ENCODE data around the gene MLLT1. TPM values are rescaled to one million over a fixed set of nuclear protein-coding genes. Genes with fewer than 3 reads are reported as not detected.
A peak's percentile ranks its signal among the peaks of the same experiment; 100 is the strongest.

Gene MLLT1
- total and polyA plus RNA-seq, 2 experiments from 2014 or later: 13.3 to 19.1 TPM

DNA sequence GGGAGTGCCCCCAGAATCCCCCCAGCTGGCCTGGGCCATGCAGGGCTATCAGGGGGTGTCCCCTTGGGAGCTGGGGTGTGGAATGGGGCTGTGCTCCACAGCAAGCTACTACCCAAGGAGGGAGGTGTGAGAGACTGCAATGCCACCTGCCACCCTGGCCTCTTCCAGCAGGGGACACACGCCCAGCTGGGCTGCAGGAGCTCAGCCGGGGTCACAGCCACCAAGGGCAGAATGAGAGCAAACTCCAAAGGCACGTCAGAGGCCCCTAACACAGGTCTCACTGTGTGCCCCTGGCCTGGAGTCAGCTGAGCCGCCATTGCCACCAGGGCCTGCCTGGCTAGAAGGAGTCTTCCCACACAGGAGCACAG, 55.5 kb downstream of the MLLT1 start:
- Histone ChIP-seq H3K9me3 (ENCODE audit: low read depth) (no peaks in the 10 kb centered on the region), H3K79me2 (ENCODE audit: insufficient read depth) (peaks cover 85% of the 10 kb centered on the region), H4K20me1 (ENCODE audit: insufficient read depth) (no peaks in the 10 kb centered on the region), H3F3A (ENCODE audit: insufficient read depth) (peaks cover 3% of the 10 kb centered on the region; the same call in 1 of the 2 replicates), H3K4me1 (ENCODE audit: insufficient read depth) (peaks cover 20% of the 10 kb centered on the region), H3K4me2 (ENCODE audit: unreplicated experiment) (no peak overlapping the region), H3K27me3 (replicated peaks; ENCODE audit: insufficient read depth) (no peaks in the 10 kb centered on the region), H3K9ac (no peak overlapping the region), H3K4me3 (no peak overlapping the region), H3K9me2 (ENCODE audit: insufficient read depth) (no peaks in the 10 kb centered on the region), H2AFZ (no peak overlapping the region), H3K36me3 (ENCODE audit: low read depth) (peaks cover 6% of the 10 kb centered on the region; the same call in 1 of the 2 replicates), H3K27ac (no peak overlapping the region)
- TF ChIP-seq EZH2 (IDR thresholded peaks at IDR 0.05; ENCODE audit: insufficient read depth, poor library complexity, severe bottlenecking) (no peak), EZH2phosphoT487 (IDR thresholded peaks at IDR 0.05; ENCODE audit: insufficient read depth, low read depth) (no peak)
- 88 to 96% methylated on average over 4 of the region's 4 CpGs for WGBS, 2 experiments (ENCODE audit: low coverage in 1 of 2, low lambda C conversion rate in 2 of 2, missing lambda C conversion rate in 2 of 2)
- DNase-seq: no peak
- in situ Hi-C loops (cut with MboI): no loop called here

DNA sequence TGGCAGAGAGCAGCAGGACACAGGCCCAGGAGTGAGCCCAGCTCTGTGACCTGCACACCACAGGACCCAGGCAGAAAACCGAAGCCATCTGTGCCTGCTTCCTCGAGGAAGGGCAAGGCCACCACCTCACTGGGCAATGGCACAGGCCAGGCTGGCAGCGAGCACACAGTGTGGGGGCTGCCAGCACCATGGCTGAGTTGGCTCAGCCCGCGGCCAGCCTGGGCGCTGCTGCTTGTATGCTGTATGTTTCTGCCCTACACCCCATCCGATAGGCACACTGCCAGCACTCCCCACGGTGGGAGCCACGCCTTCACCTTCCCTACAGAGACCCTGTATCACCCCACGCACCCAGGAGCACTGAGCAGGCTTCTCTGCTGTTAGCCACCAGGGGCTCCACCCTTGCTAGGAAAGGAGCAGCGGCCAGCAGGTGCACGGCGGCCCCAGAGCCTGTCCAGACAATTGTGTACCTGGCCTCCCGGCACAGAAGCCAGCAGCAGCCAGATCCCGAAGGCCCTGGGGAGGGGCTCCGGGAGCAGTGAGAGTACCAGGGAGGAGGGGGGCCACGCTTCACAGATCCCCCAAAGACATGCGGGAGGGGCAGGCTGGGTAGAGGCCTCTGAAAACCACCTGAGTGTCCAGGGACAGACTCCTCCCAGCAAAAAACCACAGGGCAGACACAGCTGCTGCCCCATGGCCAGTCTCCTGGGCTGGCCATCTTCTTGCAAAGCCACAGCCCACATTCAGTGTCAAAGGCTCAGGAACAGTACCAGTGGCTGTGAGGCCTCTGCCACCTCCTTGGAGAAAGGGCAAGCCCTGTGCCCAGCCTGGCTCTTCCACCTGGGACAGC, 56.1 kb downstream of the MLLT1 start:
- Histone ChIP-seq H3K27ac (no peak overlapping the region), H4K20me1 (ENCODE audit: insufficient read depth) (no peaks in the 10 kb centered on the region), H3K36me3 (ENCODE audit: low read depth) (peaks cover 6% of the 10 kb centered on the region; the same call in 1 of the 2 replicates), H3F3A (ENCODE audit: insufficient read depth) (peaks cover 3% of the 10 kb centered on the region; the same call in 1 of the 2 replicates), H3K9me2 (ENCODE audit: insufficient read depth) (no peaks in the 10 kb centered on the region), H3K9me3 (ENCODE audit: low read depth) (no peaks in the 10 kb centered on the region), H3K27me3 (replicated peaks; ENCODE audit: insufficient read depth) (no peaks in the 10 kb centered on the region), H3K79me2 (ENCODE audit: insufficient read depth) (peaks cover 79% of the 10 kb centered on the region), H3K9ac (no peak overlapping the region), H3K4me3 (no peak overlapping the region), H2AFZ (no peak overlapping the region), H3K4me1 (ENCODE audit: insufficient read depth) (peaks cover 24% of the 10 kb centered on the region), H3K4me2 (ENCODE audit: unreplicated experiment) (no peak overlapping the region)
- TF ChIP-seq EZH2 (IDR thresholded peaks at IDR 0.05; ENCODE audit: insufficient read depth, poor library complexity, severe bottlenecking) (no peak), EZH2phosphoT487 (IDR thresholded peaks at IDR 0.05; ENCODE audit: insufficient read depth, low read depth) (no peak)
- DNase-seq: no peak
- in situ Hi-C loops (cut with MboI): no loop called here
- WGBS, 2 experiments (ENCODE audit: low coverage in 1 of 2, low lambda C conversion rate in 2 of 2, missing lambda C conversion rate in 2 of 2): 84 to 87% methylated on average over 18 of the region's 18 CpGs

DNA sequence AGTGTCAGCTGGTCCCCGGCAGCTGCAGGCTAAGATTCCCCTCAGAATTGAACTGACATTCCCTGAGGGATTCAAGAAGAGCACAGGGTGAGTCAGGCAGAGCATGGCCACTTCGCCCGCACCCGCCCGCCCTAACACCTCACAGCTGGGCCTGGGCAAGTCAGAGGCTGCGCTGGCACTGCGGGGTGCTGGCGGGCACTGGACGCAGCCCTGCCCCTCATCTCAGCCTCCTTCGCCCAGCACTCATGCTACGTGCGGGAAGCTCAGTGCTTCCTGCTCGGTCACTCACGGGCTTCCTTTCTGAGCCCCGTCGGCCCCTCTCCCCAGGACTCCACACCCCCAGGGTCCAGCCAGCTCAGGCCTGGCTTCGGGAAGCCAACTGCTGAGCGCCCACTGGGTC, 56.9 kb downstream of the MLLT1 start:
- Histone ChIP-seq H3K27me3 (replicated peaks; ENCODE audit: insufficient read depth) (no peaks in the 10 kb centered on the region), H3K4me2 (ENCODE audit: unreplicated experiment) (no peak overlapping the region), H4K20me1 (ENCODE audit: insufficient read depth) (no peaks in the 10 kb centered on the region), H3K36me3 (ENCODE audit: low read depth) (peaks cover 6% of the 10 kb centered on the region; the same call in 1 of the 2 replicates), H3F3A (ENCODE audit: insufficient read depth) (peaks cover 3% of the 10 kb centered on the region; the same call in 1 of the 2 replicates), H3K9me2 (ENCODE audit: insufficient read depth) (no peaks in the 10 kb centered on the region), H3K9me3 (ENCODE audit: low read depth) (no peaks in the 10 kb centered on the region), H3K4me3 (no peak overlapping the region), H3K27ac (no peak overlapping the region), H2AFZ (no peak overlapping the region), H3K79me2 (ENCODE audit: insufficient read depth) (peaks cover 75% of the 10 kb centered on the region), H3K4me1 (ENCODE audit: insufficient read depth) (peaks cover 25% of the 10 kb centered on the region), H3K9ac (no peak overlapping the region)
- TF ChIP-seq EZH2phosphoT487 (IDR thresholded peaks at IDR 0.05; ENCODE audit: insufficient read depth, low read depth) (no peak), EZH2 (IDR thresholded peaks at IDR 0.05; ENCODE audit: insufficient read depth, poor library complexity, severe bottlenecking) (no peak)
- WGBS, 2 experiments (ENCODE audit: low coverage in 1 of 2, low lambda C conversion rate in 2 of 2, missing lambda C conversion rate in 2 of 2): 86 to 90% methylated on average over 10 to 18 of the region's 18 CpGs
- peak; percentile 20 for DNase-seq
- in situ Hi-C loops (cut with MboI): no loop called here

DNA sequence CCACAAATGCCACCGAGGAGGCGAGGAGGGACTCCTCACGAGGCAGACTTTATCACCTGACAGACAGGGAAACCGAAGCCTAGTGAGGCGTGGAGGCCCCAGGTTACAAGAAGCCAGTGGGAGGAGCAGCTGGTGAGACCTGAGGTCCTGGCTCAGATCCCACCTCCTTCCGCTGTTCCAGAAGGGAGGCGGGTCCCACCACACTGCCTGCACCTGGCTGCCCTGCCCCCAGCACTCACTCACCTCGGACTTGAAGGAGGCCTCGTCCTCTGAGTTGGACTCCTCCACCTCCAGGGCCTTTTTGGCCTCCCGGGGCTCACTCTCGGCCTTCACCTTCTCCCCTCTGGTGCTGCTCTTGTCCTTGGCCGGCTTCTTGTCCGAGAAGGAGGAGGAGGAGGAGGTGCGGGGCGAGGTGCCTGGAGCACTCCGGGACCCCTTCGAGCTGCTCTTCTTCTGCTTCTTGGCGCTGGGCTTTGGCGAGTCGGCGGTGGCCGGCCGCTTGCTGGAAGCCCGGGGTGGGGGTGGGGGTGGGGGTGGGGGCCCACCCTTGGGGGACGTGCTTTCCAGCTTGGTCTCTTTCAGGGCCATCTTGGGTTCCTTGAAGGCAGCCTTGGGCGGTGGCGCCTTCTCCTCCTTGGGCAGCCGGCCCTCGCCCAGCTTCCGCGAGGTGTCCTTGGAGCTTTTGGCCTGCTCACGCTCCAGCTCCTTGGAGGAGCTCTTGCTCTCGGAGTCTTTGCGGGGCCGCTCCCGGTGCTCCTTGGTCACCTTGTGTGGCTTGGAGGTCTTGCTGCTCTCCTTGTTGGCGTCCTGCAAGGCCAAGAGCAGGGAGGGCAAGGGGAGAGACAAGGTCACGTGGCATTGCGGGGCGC, 57.7 kb downstream of the MLLT1 start:
- in situ Hi-C loops (cut with MboI): no loop called here
- H3K9me2 ChIP-seq (ENCODE audit: insufficient read depth): no peaks in the 10 kb centered on the region
- H3K4me1 ChIP-seq (ENCODE audit: insufficient read depth): peaks cover 25% of the 10 kb centered on the region
- DNase-seq: no peak
- H2AFZ ChIP-seq: no peak overlapping the region
- peaks cover 3% of the 10 kb centered on the region; the same call in 1 of the 2 replicates for H3F3A ChIP-seq (ENCODE audit: insufficient read depth)
- H3K9ac ChIP-seq: no peak overlapping the region
- no peaks in the 10 kb centered on the region for H4K20me1 ChIP-seq (ENCODE audit: insufficient read depth)
- no peak for TF ChIP-seq EZH2phosphoT487 (IDR thresholded peaks at IDR 0.05; ENCODE audit: insufficient read depth, low read depth)
- TF ChIP-seq EZH2 (IDR thresholded peaks at IDR 0.05; ENCODE audit: insufficient read depth, poor library complexity, severe bottlenecking): no peak
- H3K27ac ChIP-seq: no peak overlapping the region
- H3K79me2 ChIP-seq (ENCODE audit: insufficient read depth): peaks cover 73% of the 10 kb centered on the region
- no peaks in the 10 kb centered on the region for H3K9me3 ChIP-seq (ENCODE audit: low read depth)
- peaks cover 6% of the 10 kb centered on the region; the same call in 1 of the 2 replicates for H3K36me3 ChIP-seq (ENCODE audit: low read depth)
- 93 to 96% methylated on average over 26 to 40 of the region's 40 CpGs for WGBS, 2 experiments (ENCODE audit: low coverage in 1 of 2, low lambda C conversion rate in 2 of 2, missing lambda C conversion rate in 2 of 2)
- no peak overlapping the region for H3K4me2 ChIP-seq (ENCODE audit: unreplicated experiment)
- no peaks in the 10 kb centered on the region for H3K27me3 ChIP-seq (replicated peaks; ENCODE audit: insufficient read depth)
- H3K4me3 ChIP-seq: no peak overlapping the region

Measured in GM23248 (cell line).